Natural killer cell (primary cell): ENCODE results near the gene MAIP1. TPM values are rescaled to one million over a fixed set of nuclear protein-coding genes. Genes with fewer than 3 reads are reported as not detected.

Experiments used
- ATAC-seq, 3 donors: fragments of 150-1000 bp in 2 of 3; fragments of 200-7000 bp in 1 of 3; cut with Tn5 transposase; 1 replicate in 1 of 3; 2 replicates in 2 of 3; pipeline ENCODE4 v1.10.0; 2021; ENCODE audit warnings: mild to moderate bottlenecking in 2 of 3, moderate library complexity in 2 of 3
- DNase-seq, 2 donors: peaks; one replicate each; pipeline versions ENCODE4 v3.0.0 to v3.0.0-alpha.2; 2013 to 2021; ENCODE audit warnings: mixed read lengths in 1 of 2
- H3K27ac ChIP-seq: one replicate; pipeline ENCODE4 v1.5.1; 2013; ENCODE audit warnings: mild to moderate bottlenecking, low read length
- H3K27me3 ChIP-seq: one replicate; pipeline ENCODE4 v1.6.1; 2013; ENCODE audit warnings: low read length; ENCODE audit not compliant: control insufficient read depth, insufficient read depth
- H3K36me3 ChIP-seq: one replicate; pipeline ENCODE4 v1.6.1; 2013; ENCODE audit warnings: low read length; ENCODE audit not compliant: control insufficient read depth, insufficient read depth
- H3K4me1 ChIP-seq: one replicate; pipeline ENCODE4 v1.6.1; 2013; ENCODE audit warnings: low read length; ENCODE audit not compliant: control insufficient read depth, insufficient read depth
- H3K4me3 ChIP-seq: one replicate; pipeline ENCODE4 v1.5.1; 2013; ENCODE audit warnings: low read length
- H3K9me3 ChIP-seq: one replicate; pipeline ENCODE4 v1.6.1; 2013; ENCODE audit warnings: low read length; ENCODE audit not compliant: control insufficient read depth, insufficient read depth
- H3K27ac Mint-ChIP-seq, 2 donors: one replicate each; pipeline ENCODE4 v1.8.0; 2022; ENCODE audit warnings: mild to moderate bottlenecking in 2 of 2, mixed read lengths in 2 of 2, moderate library complexity in 1 of 2
- H3K27me3 Mint-ChIP-seq, 2 donors: one replicate each; pipeline ENCODE4 v1.8.0; 2022; ENCODE audit warnings: low read depth in 2 of 2, mixed read lengths in 2 of 2
- H3K36me3 Mint-ChIP-seq: one replicate; pipeline ENCODE4 v1.8.0; 2022; ENCODE audit warnings: mixed read lengths
- H3K4me1 Mint-ChIP-seq, 2 donors: one replicate each; pipeline ENCODE4 v1.8.0; 2022; ENCODE audit warnings: mixed read lengths in 2 of 2
- H3K4me3 Mint-ChIP-seq: one replicate; pipeline ENCODE4 v1.8.0; 2022; ENCODE audit warnings: mild to moderate bottlenecking, moderate library complexity, mixed read lengths
- H3K9me3 Mint-ChIP-seq, 2 donors: one replicate each; pipeline ENCODE4 v1.8.0; 2022; ENCODE audit warnings: mixed read lengths in 2 of 2
- CTCF ChIP-seq: fragments of 200-600 bp; IDR thresholded peaks from one replicate; pipeline ENCODE4 v1.8.0; 2022; ENCODE audit warnings: antibody characterized with exemption
- WGBS: methylation state at CpG from one replicate; pipeline ENCODE4 v1.1.7; 2013; ENCODE audit warnings: missing lambda C conversion rate; ENCODE audit not compliant: insufficient coverage; 5-methylcytosine and 5-hydroxymethylcytosine counted together
- intact Hi-C: fragments of 100-400 bp; cut with micrococcal nuclease; formaldehyde crosslinking; loops from one replicate; pipeline ENCODE4 v1.14.2; 2022
- total RNA-seq, 4 donors: library from RNA; stranded (reverse); fragments of 120-200 nt in 1 of 4; gene quantifications; one replicate each; pipeline versions ENCODE4 v1.2.3 to v1.2.4, GENCODE V29; 2013 to 2022

Gene MAIP1
- total RNA-seq, 3 donors from 2014 or later (not counting 1 experiment from before 2014, with no cell fraction given): 23.5 to 26.4 (median 23.6) TPM

GRCh38 chr2:199916980-199917379, 38.4 kb upstream of the MAIP1 start:
- WGBS: 83% methylated on average over 4 of the region's 4 CpGs
- H3K9me3 Mint-ChIP-seq: no peaks in the 10 kb centered on the region
- Histone ChIP-seq H3K36me3 (peaks cover 8% of the 10 kb centered on the region), H3K27me3 (no peaks in the 10 kb centered on the region), H3K9me3 (peaks cover 2% of the 10 kb centered on the region), H3K4me3 (no peak overlapping the region), H3K4me1 (peaks cover 8% of the 10 kb centered on the region), H3K27ac (no peak overlapping the region)
- H3K4me3 Mint-ChIP-seq: no peak overlapping the region
- no peak overlapping the region for H3K27ac Mint-ChIP-seq
- DNase-seq (no peak), ATAC-seq (no peak)
- no peaks in the 10 kb centered on the region for H3K36me3 Mint-ChIP-seq
- peaks cover 25 to 26% of the 10 kb centered on the region in 2 donors for H3K4me1 Mint-ChIP-seq
- intact Hi-C loops: no loop called here
- TF ChIP-seq CTCF: no peak
- no peaks in the 10 kb centered on the region for H3K27me3 Mint-ChIP-seq

GRCh38 chr2:199922856-199923255, 32.5 kb upstream of the MAIP1 start:
- Mint-ChIP-seq H3K36me3 (no peaks in the 10 kb centered on the region), H3K9me3 (no peaks in the 10 kb centered on the region), H3K4me1 (peaks cover 18 to 27% of the 10 kb centered on the region in 2 donors), H3K27ac (peak overlapping the region; percentile 17 to 64), H3K27me3 (no peaks in the 10 kb centered on the region), H3K4me3 (no peak overlapping the region)
- Histone ChIP-seq H3K27ac (no peak overlapping the region), H3K4me3 (no peak overlapping the region), H3K4me1 (no peaks in the 10 kb centered on the region), H3K27me3 (no peaks in the 10 kb centered on the region), H3K36me3 (peaks cover 13% of the 10 kb centered on the region), H3K9me3 (no peaks in the 10 kb centered on the region)
- WGBS: 67% methylated on average over 4 of the region's 5 CpGs
- DNase-seq (no peak), ATAC-seq (no peak)
- intact Hi-C loops: no loop called here
- TF ChIP-seq CTCF: no peak

GRCh38 chr2:199923924-199924323, 31.5 kb upstream of the MAIP1 start:
- no peaks in the 10 kb centered on the region for H3K9me3 ChIP-seq
- Mint-ChIP-seq H3K27me3 (no peaks in the 10 kb centered on the region), H3K27ac (no peak overlapping the region), H3K9me3 (no peaks in the 10 kb centered on the region), H3K4me3 (no peak overlapping the region), H3K4me1 (peaks cover 18 to 27% of the 10 kb centered on the region in 2 donors), H3K36me3 (no peaks in the 10 kb centered on the region)
- H3K27ac ChIP-seq: no peak overlapping the region
- H3K4me3 ChIP-seq: no peak overlapping the region
- no peaks in the 10 kb centered on the region for H3K4me1 ChIP-seq
- ATAC-seq (no peak), DNase-seq (no peak)
- intact Hi-C loops: no loop called here
- TF ChIP-seq CTCF: no peak
- 90% methylated on average over 1 of the region's 2 CpGs for WGBS
- peaks cover 11% of the 10 kb centered on the region for H3K36me3 ChIP-seq
- H3K27me3 ChIP-seq: no peaks in the 10 kb centered on the region

- H3K36me3 ChIP-seq: peaks cover 16% of the 10 kb centered on the region
- intact Hi-C loops: no loop called here
- no peaks in the 10 kb centered on the region for H3K4me1 ChIP-seq
- H3K4me3 ChIP-seq: no peak overlapping the region
- no peaks in the 10 kb centered on the region for H3K27me3 ChIP-seq
- no peak overlapping the region for H3K27ac ChIP-seq
- peaks cover 18 to 22% of the 10 kb centered on the region in 2 donors for H3K4me1 Mint-ChIP-seq
- H3K36me3 Mint-ChIP-seq: no peaks in the 10 kb centered on the region
- H3K4me3 Mint-ChIP-seq: no peak overlapping the region
- DNase-seq (no peak), ATAC-seq (no peak)
- H3K27me3 Mint-ChIP-seq: no peaks in the 10 kb centered on the region
- peak overlapping the region in 1 of 2 donors; percentile 23 for H3K27ac Mint-ChIP-seq
- no peaks in the 10 kb centered on the region for H3K9me3 ChIP-seq
- TF ChIP-seq CTCF: no peak
- WGBS: no CpG with 5 or more reads among the region's 1 CpG
- H3K9me3 Mint-ChIP-seq: no peaks in the 10 kb centered on the region
Observed at GRCh38 chr2:199926806-199927205, 28.6 kb upstream of the MAIP1 start.
